Measurements from ENCODE around the gene TRMO. TPM values are rescaled to one million over a fixed set of nuclear protein-coding genes. Genes with fewer than 3 reads are reported as not detected.

TRMO gene
- total RNA-seq (12.9 and 16.4 TPM in 2 replicates), polyA plus RNA-seq (13.8 and 15.8 TPM in 2 replicates), polyA minus RNA-seq (ENCODE audit: low replicate concordance) (1.2 and 1.5 TPM in 2 replicates)
- polyA plus RNA-seq (2012): 8.1 and 8.5 TPM in 2 replicates

- Histone ChIP-seq H3K9me3 (ENCODE audit: control insufficient read depth, insufficient read depth, low read depth, low read length) (no peaks in the 10 kb centered on the region), H3K27ac (ENCODE audit: insufficient read depth, low read length) (peak within 1 kb of the TSS; percentile 94), H3K4me3 (replicated peaks in 1 of 4; ENCODE audit: control extremely low read depth in 1 of 4, insufficient read depth in 1 of 4, low read depth in 3 of 4, low read length in 4 of 4) (peak within 1 kb of the TSS; percentile 39 to 89 (median 58)), H2AFZ (ENCODE audit: low read length) (peak within 1 kb of the TSS; percentile 41), H3K27me3 (ENCODE audit: control insufficient read depth, insufficient read depth, low read length) (no peaks in the 10 kb centered on the region), H4K20me1 (ENCODE audit: control insufficient read depth, extremely low read depth, insufficient read depth, low read length) (no peaks in the 10 kb centered on the region), H3K36me3 (ENCODE audit: control insufficient read depth, insufficient read depth, low read length) (no peaks in the 10 kb centered on the region), H3K4me1 (ENCODE audit: control insufficient read depth, extremely low read depth, insufficient read depth, low read length) (peaks cover 5% of the 10 kb centered on the region), H3K9ac (ENCODE audit: insufficient read depth, low read length) (peak within 1 kb of the TSS; percentile 83), H3K79me2 (ENCODE audit: control insufficient read depth, insufficient read depth, low read length) (no peaks in the 10 kb centered on the region), H3K4me2 (ENCODE audit: extremely low read depth, insufficient read depth, low read length) (peak within 1 kb of the TSS; percentile 95)
- peak; percentile 99 to 100 for DNase-seq (ENCODE audit: low read depth in 2 of 2)
- TF ChIP-seq EZH2 (IDR thresholded peaks at IDR 0.05; ENCODE audit: low read length, missing control alignments) (no peak), CTCF (conservative IDR thresholded peaks at IDR 0.05 in 1 of 2, IDR thresholded peaks at IDR 0.05 in 1 of 2; ENCODE audit: low read depth in 1 of 2, low read length in 2 of 2) (peak; percentile 54 to 62)
These were observed at the start of gene TRMO for GRCh38 chr9:97921959-97922724. TRMO (minus strand) TSS chr9:97922500; CDS start chr9:97922493, 7 bp downstream.

- H3K36me3 ChIP-seq (ENCODE audit: control insufficient read depth, insufficient read depth, low read length): no peaks in the 10 kb centered on the region
- no peak for TF ChIP-seq EZH2 (IDR thresholded peaks at IDR 0.05; ENCODE audit: low read length, missing control alignments)
- TF ChIP-seq CTCF (conservative IDR thresholded peaks at IDR 0.05 in 1 of 2, IDR thresholded peaks at IDR 0.05 in 1 of 2; ENCODE audit: low read depth in 1 of 2, low read length in 2 of 2): no peak
- no peak overlapping the region for H3K27ac ChIP-seq (ENCODE audit: insufficient read depth, low read length)
- no peaks in the 10 kb centered on the region for H3K9me3 ChIP-seq (ENCODE audit: control insufficient read depth, insufficient read depth, low read depth, low read length)
- no peak overlapping the region for H3K4me2 ChIP-seq (ENCODE audit: extremely low read depth, insufficient read depth, low read length)
- no peak overlapping the region for H3K4me3 ChIP-seq (replicated peaks in 1 of 4; ENCODE audit: control extremely low read depth in 1 of 4, insufficient read depth in 1 of 4, low read depth in 3 of 4, low read length in 4 of 4)
- DNase-seq (ENCODE audit: low read depth in 2 of 2): no peak
- no peaks in the 10 kb centered on the region for H3K79me2 ChIP-seq (ENCODE audit: control insufficient read depth, insufficient read depth, low read length)
- no peak overlapping the region for H3K9ac ChIP-seq (ENCODE audit: insufficient read depth, low read length)
- peaks cover 5% of the 10 kb centered on the region for H3K27me3 ChIP-seq (ENCODE audit: control insufficient read depth, insufficient read depth, low read length)
- H4K20me1 ChIP-seq (ENCODE audit: control insufficient read depth, extremely low read depth, insufficient read depth, low read length): no peaks in the 10 kb centered on the region
- no peaks in the 10 kb centered on the region for H3K4me1 ChIP-seq (ENCODE audit: control insufficient read depth, extremely low read depth, insufficient read depth, low read length)
- no peak overlapping the region for H2AFZ ChIP-seq (ENCODE audit: low read length)
These were observed 47.9 kb upstream of the TRMO start for GRCh38 chr9:97970165-97970564.

- no peak overlapping the region for H2AFZ ChIP-seq (ENCODE audit: low read length)
- no peak overlapping the region for H3K4me2 ChIP-seq (ENCODE audit: extremely low read depth, insufficient read depth, low read length)
- no peak overlapping the region for H3K9ac ChIP-seq (ENCODE audit: insufficient read depth, low read length)
- no peaks in the 10 kb centered on the region for H3K9me3 ChIP-seq (ENCODE audit: control insufficient read depth, insufficient read depth, low read depth, low read length)
- peaks cover 7% of the 10 kb centered on the region for H3K27me3 ChIP-seq (ENCODE audit: control insufficient read depth, insufficient read depth, low read length)
- H3K4me1 ChIP-seq (ENCODE audit: control insufficient read depth, extremely low read depth, insufficient read depth, low read length): no peaks in the 10 kb centered on the region
- H3K27ac ChIP-seq (ENCODE audit: insufficient read depth, low read length): no peak overlapping the region
- no peak for DNase-seq (ENCODE audit: low read depth in 2 of 2)
- TF ChIP-seq EZH2 (IDR thresholded peaks at IDR 0.05; ENCODE audit: low read length, missing control alignments) (no peak), CTCF (conservative IDR thresholded peaks at IDR 0.05 in 1 of 2, IDR thresholded peaks at IDR 0.05 in 1 of 2; ENCODE audit: low read depth in 1 of 2, low read length in 2 of 2) (no peak)
- H3K36me3 ChIP-seq (ENCODE audit: control insufficient read depth, insufficient read depth, low read length): no peaks in the 10 kb centered on the region
- no peaks in the 10 kb centered on the region for H4K20me1 ChIP-seq (ENCODE audit: control insufficient read depth, extremely low read depth, insufficient read depth, low read length)
- no peaks in the 10 kb centered on the region for H3K79me2 ChIP-seq (ENCODE audit: control insufficient read depth, insufficient read depth, low read length)
- no peak overlapping the region for H3K4me3 ChIP-seq (replicated peaks in 1 of 4; ENCODE audit: control extremely low read depth in 1 of 4, insufficient read depth in 1 of 4, low read depth in 3 of 4, low read length in 4 of 4)
These were observed 46.7 kb upstream of the TRMO start for GRCh38 chr9:97969014-97969413.
